Measurements from ENCODE around the gene PTS.
"Not testable (repeated sequence)": the region's sequence is repeated elsewhere in the genome, so short reads cannot be mapped to it uniquely, and the experiment has no call there.

Gene PTS

DNA sequence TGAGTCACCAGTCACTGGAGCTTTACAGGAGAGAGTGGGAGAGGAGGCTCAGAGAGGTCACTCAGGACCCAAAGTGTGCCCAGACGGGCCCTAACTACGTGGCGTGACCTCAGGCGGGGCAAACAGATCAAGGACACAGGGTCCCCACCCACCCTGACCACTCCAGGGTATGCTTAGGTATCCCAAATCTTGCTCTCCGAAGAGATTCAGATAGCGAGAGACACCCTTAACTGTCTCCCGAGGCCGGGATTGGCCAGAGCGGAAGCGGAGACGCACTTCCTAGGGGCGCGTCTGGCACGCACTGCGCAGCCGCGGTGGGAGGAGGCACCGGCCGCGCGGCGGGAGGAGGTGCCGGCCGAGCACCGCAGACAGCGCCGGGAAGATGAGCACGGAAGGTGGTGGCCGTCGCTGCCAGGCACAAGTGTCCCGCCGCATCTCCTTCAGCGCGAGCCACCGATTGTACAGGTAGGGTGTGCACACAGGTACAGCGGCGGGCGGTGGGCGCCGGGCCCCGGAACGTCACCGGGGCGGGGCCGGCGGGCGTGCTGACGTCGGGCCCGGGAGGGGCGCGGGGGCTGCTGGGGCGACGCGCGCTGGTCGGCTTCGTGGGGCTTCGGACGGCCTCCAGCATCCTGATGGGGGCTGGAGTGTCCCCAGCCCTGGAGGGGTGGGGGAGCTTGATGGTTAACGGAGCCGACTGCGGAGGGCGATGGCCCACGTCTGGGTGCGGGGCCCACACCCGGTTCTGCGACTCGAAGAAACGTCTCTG is at the start of gene PTS:
TSS of gene PTS (plus strand) at position 367 of the 769 bp plus-strand sequence. CDS start at position 383, 16 bp downstream.
- peak; percentile 91 for DNase-seq

DNA sequence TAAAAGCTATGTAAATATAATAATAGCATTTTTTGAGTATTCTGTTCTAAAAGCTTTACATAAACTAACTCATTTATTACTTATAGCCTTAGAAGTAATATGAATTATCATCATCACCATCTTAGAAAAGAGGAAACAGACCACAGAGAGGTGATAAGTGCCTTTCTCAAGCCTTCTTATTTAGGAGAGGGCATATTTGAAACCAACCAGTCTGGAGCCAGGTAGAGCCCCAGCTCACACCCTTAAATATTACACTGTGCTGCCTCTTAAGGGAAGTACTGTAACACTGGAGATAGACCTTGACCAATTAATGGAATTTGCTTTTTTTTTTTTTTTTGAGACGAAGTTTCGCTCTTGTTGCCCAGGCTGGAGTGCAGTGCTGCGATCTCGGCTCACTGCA is 48.6 kb upstream of the PTS start:
- DNase-seq = no peak

DNA sequence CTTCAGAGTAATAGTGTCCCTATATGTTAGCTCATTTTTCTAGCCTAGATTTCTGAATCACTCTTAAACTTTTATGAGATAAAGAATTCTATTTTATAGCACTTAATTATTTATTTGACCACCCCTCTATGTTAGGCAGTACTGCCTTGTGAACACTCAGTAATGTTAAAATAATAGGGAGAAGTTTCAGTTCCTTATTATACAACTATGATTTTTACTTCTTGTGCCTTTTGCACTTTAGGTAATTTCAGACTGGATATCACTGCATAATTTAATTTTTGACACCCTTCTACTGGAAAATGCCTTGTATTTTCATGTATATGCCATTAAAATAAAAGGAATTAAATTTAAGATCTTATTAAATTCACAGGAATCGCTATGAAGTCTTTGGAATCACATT is 47.8 kb upstream of the PTS start:
- DNase-seq = no peak

DNA sequence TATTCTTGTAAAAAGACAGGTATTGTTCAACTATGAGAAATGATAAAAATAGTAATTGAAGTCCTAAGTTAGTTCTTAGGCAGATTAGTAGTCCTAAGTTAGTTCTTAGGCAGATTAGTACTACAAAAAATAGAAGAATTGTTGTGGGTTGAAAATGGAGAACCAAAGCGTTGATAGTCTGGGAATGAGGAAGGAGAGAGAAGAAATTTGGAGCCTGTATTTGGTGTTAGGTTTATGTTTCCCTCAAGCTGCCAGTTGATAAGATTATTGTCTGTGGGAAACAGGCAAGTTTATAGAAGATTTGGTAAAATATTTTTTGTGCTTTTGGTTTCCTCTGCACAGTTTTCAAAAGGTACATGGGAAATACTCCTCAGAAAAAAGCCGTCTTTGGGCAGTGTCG is 47.3 kb upstream of the PTS start:
- DNase-seq = no peak

DNA sequence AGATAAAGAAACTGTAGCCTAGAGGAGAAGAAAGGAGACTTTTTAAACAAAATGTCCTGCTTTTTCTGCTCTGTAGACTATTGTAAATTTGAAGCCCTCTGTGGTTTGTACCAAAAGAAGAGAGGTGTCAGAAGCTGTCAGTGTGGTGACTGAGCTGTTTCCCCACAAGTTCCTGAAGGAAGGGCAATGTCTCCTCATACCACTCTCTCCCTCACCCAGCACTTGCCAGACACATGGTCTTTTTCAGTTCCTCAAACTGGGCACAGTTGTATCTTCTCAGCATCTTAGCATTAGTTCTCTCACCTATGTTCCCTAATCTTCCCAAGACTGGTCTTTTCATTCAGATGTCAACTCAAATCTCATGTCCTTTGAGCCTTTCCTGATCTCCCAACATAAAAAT is 46.6 kb upstream of the PTS start:
- no peak for DNase-seq

DNA sequence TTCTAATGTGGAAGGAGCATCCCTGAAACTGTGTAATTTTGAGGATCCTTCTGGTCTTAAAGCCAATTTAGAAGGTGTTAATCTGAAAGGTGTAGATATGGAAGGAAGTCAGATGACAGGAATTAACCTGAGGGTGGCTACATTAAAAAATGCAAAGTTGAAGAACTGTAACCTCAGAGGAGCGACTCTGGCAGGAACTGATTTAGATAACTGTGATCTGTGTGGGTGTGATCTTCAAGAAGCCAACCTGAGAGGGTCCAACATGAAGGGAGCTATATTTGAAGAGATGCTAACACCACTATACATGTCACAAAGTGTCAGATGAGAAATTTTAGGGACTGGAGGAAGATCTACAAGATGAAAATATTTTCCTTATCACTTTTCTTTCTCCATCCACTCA is 43.4 kb upstream of the PTS start:
- DNase-seq = no peak

DNA sequence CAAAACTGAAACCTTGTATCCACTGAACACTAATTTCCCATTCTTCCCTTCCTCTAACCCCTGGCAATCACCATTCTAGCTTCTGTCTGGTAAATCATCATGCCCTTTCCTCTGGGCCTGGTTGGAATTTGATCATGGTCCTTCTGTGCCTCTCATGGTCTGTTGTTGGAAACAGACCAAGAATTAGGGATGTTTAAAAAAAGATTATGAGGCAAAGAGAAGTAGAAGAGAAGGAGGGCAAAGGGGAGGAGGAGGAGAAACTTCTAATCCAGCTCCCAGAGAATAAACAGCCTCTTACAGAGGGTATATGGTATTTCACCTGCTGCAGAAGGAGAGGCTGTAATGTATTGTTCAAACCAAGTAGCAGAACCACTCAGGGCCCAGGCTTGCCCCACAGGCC is 40.3 kb upstream of the PTS start:
- DNase-seq = no peak

DNA sequence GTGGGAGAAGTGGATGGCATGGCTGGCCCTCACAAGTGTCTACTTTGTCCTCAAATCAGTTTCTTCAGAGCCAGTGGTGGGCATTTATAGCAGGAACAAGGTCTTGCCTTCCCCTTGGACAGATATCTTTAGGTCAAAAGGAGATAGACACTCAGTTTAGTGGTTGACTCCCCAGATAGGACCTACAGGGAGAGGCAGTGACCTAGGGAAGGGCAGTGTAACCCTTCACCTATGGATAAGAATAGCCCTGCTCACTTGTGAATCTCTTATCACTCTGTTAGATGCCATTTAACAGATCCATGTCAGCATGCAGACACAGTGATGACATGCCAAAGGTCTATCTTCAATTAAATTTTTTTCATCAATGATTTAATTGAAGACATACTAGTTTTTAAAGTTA is 39.9 kb upstream of the PTS start:
- no peak for DNase-seq

DNA sequence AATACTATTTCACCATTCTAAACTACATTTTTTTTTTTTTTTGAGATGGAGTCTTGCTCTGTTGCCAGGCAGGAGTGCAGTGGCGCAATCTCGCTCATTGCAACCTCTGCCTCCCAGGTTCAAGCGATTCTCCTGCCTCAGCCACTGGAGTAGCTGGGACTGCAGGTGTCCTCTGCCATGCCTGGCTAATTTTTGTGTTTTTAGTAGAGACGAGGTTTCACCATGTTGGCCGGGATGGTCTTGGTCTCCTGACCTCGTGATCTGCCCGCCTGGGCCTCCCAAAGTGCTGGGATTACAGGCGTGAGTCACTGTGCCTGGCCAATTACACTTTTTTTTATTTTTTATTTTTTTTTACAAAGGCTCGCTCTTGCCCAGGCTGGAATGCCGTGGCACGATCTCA is 31.1 kb upstream of the PTS start:
- DNase-seq = not testable (repeated sequence)

DNA sequence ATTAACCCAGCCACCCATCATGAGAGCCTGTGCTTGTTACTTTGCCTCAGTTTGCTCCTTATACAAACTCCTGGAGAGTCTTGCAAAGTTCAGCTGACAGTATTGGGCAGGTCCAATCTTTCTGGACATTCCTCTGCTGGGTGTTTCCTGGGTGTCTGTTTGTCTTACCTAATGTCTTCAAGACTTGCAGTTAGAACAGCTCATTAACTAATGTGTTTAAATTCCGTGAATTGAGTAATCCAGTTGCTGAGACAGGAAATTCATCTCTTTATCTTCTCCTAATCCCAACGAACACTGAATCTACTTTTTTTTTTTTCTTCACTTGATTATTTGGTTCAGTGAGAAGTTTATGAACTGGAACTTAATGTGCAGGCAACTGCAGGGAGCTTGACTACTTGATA is 30.3 kb upstream of the PTS start:
- DNase-seq = no peak

DNA sequence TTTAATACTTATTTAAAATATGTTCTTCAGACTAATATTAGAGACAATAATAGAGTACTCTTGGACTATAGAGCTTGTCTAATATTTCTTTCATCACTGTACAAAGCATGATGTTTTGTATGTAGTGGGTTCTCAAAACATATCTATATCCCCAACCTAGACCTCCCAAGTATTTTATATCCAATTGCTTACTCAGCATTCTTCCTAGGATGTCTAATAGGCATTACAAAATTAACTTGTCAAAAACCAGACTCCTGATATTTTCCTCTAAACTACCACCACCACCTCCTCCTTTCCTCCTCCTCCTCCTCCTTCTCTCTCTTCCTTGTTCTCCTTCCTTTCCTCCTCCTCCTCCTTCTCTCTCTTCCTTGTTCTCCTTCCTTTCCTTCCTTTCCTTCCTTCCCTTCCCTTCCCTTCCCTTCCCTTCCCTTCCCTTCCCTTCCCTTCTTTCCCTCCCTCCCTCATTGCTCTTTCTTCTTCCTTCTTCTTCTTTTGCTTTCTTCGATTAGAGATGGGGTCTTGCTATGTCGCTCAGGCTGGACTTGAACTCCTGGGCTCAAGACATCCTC is 29.6 kb upstream of the PTS start:
- no peak for DNase-seq

DNA sequence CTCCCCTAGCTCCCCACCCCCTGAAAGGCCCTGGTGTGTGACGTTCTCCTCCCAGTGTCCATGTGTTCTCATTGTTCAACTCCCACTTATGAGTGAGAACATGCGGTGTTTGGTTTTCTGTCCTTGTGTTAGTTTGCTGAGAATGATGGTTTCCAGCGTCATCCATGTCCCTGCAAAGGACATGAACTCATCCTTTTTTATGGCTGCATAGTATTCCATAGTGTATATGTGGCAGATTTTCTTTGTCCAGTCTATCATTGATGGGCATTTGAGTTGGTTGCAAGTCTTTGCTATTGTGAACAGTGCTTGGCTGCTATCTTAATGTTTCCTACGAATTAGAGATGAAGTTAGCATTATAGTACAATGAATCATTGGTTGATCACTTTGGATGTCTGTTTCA is 27.1 kb upstream of the PTS start:
- DNase-seq = not testable (repeated sequence)

DNA sequence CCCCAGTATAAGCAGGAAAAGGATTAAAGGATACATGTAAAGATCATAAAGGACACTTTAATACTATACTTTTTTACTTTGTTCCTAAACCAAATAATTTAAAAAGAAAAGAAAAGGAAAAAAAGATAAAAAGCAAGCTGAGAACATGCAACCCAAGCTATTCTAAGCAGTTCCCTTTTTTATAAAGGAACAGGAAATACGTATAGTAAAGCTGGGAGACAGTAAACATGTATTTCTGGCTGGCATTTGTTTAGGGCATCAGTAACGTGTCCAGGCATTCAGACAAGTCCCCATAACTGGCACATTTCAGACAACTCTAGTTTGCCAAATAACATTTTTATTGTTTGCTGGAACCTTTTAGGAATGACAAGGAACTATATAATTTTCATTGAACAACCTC is 26.0 kb upstream of the PTS start:
- no peak for DNase-seq

DNA sequence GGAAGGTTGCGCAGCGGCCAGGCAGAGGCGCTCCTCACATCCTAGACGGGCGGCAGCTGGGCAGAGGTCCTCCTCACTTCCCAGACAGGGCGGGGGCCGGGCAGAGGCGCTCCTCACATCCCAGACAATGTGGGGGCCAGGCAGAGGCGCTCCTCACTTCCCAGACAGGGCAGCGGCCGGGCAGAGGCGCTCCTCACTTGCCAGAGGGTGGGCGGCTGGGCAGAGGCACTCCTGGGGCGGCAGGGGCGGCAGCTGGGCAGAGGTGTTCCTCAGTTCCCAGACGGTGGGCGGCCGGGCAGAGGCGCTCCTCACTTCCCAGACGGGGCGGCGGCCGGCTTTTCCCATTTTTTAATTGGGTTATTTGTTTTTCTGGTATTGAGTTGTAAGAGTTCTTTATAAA is 20.2 kb upstream of the PTS start:
- DNase-seq = no peak

DNA sequence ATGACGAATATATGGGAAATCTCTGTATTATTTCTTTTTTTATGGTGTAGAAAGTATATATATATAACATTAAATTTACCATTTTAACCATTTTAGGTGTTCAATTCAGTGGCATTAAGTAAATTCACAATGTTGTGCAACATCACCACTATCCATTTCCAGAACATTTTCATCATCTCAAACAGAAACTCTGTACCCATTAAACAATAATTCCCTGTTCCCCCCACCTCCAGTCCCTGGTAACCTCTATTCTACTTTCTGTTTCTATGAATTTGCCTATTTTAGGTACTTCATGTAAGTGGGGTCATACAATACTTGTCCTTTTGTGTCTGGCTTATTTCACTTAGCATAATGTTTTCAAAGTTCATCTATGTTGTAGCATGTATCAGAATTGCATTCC is 15.3 kb upstream of the PTS start:
- no peak for DNase-seq

DNA sequence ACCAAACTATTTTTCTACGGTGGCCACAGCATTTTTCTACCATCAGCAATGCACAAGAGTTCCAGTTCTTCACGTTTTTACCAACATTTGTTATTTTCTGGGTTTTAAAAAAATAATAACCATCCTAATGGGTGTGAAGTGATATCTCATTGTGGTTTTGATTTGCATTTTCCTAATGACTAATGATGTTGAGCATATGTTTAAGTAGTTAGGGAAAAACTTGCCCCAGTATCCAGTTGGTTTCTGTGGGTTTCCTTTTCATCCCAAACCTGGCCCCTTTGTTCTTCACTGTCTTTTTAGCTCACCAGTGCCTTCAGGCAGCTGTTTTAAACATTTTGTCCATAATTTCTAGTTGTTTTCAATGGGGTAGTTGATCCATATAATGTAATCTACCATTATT is 14.7 kb upstream of the PTS start:
- no peak for DNase-seq

DNA sequence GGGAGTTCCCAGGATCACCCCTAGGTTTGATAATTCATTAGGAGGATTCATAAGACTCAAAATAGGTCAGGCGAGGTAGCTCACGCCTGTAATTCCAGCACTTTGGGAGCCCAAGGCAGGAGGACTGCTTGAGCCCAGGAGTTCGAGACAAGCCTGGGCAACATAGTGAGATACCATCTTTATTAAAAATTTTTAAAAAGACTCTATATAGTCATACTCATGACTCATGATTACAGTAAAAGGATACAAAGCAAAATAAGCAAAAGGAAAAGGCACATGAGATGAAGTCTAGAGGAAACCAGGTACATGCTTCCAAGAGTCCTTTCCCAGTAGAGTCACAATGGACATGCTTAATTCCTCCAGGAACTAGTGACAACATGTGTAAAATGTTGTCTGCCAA is 13.9 kb upstream of the PTS start:
- DNase-seq = no peak

DNA sequence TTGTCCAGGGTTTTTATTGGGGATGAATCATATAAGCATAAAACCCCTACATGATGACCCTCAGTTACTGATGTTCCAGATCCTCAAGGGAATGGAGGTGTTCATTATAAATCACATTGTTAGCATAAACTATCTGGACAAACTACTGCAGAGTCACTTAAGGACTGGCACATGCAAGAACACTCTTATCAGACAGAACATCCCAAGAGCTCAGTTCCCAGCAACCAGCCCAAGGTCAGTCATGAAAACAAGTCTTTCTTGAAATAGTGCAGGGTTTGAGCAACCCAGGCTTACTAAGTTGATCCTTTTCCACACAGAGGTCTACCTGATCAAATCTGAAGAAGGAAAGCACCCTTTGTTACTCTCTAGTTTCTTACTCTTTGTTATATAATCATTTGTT is 13.5 kb upstream of the PTS start:
- DNase-seq = no peak

DNA sequence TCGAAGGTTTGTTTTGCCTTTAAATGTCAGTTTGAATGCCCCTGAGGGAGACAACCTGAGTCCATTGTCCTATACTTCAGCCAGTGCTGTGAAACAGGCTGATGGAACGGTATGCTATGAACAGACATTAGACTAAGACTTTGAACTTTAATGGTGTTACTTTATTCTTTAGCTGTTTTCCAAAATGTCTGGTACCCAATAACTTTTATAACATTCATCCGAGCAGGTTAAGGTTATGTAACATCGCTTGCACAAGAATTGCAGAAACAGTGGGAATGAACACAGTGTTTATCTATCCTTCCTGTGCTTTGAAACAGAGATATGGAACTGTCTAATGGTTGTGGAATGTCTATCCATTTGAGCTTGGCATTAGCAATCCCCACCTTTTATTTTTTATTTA is 12.5 kb upstream of the PTS start:
- DNase-seq = peak; percentile 13

DNA sequence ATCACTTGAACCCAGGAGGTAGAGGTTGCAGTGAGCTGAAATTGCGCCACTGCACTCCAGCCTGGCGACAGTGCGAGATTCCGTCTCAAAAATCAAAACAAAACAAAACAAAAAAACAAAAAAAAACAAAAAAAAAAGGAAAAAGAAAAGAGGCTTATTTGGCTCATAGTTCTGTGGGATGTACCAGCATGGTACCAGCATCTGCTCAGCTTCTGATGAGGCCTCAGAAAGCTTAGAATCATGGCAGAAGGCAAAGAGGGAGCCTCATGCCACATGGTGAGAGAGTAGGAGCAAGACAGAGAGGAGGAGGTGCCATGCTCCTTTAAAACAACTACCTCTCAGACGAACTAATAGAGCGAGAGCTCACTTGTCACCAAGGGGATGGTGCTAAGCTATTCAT is 10.6 kb upstream of the PTS start:
- DNase-seq = no peak

DNA sequence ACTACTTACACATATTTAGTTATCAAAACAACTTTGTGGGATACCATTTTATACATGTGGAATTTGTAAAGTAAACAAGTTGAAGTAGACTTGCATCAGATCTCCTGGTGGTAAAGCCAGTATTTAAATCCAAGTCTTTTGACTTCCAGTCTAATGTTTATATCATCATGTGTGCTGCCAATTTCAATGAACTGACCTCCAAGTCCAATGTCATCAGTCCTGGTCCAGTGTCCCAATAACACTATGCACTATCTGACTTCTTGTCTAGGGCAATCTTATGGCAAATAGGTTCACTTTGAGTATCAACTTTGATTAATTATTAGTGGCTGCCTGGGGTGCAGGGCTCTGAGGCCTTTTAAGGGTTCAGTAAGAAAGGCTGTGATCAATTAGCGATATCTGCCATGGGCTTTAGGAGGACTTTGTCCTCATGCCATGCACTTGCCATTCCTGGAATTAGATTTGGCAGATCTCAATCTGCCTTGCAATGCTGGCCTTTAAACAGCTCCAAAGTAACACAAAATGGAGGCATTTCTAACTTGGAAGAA is 9.6 kb upstream of the PTS start:
- peak; percentile 47 for DNase-seq

DNA sequence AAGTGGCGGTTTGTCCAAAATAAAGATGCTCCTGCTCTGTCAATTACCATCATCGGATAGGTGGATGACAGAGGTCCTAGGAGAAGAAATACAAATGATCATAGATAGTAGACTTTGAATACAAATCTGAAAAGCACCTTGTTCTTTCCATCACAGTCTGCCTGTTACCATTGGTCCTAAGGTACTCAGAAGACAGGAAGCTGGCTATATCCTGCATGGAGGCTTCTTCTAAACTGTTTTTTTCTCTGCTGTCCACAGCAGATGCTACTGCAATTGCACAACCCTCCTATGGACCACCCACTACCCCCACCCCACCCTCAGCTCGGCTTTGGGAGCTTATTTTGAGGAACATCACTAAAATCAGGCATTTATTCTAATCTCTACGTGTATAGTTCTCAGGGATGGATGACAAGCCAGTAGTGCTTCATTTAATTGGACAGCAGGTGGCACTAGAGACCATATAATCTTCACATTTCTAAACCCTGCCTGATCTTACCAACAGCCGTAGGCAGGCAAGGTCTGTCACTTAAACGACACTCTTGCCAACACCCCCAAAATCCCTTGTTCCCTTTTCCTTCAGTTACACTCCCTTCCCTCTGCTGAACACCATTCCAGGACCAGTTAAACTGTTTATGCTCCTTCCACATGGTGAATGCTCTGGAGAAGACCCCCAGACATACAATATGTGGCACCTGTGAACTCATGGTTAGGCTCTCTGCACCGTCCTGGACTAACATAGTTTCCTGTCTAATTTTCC is 6.6 kb upstream of the PTS start:
- peak; percentile 76 for DNase-seq

DNA sequence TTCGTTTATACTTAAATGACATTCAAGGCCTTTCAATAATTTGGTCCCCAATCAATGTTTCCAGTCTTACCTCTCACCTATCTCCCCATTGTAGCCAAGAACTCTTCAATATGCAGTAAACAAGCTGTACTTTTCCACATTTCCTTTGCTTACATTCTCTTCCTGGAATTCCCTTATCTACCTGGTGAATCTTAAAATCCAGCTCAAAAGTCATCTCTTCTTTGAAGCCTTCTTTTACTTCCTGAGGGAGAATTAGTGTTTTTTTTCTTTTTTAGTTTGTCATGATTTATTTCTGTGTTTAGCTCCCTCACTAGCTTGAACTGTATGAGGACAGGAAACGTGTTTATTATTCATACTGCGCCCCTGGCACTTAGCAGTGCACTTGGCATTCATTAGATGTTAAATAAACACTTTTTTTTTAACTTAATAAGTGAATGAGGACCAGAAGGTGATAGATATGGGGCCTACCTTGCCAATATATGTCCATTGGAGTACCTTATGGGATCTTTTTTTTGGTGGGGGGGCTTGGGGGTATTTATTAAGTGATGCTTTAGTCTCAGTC is 4.9 kb upstream of the PTS start:
- DNase-seq = peak; percentile 20

DNA sequence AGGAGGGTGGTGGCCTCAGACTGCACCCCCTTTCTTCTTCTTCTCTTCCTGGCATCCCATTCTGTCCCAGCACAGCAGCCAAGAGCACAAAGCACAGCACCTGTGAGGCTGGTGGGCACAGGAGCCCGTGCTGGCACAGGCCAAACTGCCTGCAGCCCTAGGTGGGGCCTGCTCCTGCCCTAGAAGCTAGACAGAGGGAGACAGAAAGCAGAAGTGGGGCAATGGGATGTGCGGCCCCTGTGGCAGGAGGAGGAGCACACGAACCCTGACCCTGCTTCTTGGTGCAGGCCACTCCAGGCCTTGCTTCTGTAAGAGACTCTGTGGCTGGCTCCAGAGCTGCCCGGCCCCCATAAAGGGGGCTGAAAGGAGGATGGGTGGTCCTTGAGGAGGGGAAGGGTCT is 3.9 kb upstream of the PTS start:
- DNase-seq = no peak

Data from EL (cell line).